Mucosa of stomach (tissue), 1 donor: Measurements from ENCODE around the gene ACTR5.

Source experiments
- H3K27me3 ChIP-seq: one replicate; pipeline ENCODE4 v1.7.0; 2013; ENCODE audit warnings: mild to moderate bottlenecking, low read length; ENCODE audit not compliant: control insufficient read depth, insufficient read depth
- H3K36me3 ChIP-seq: one replicate; pipeline ENCODE4 v1.7.0; 2013; ENCODE audit warnings: low read length; ENCODE audit not compliant: control insufficient read depth, insufficient read depth
- H3K4me1 ChIP-seq: one replicate; pipeline ENCODE4 v1.7.0; 2013; ENCODE audit warnings: mild to moderate bottlenecking, low read length; ENCODE audit not compliant: control insufficient read depth, insufficient read depth
- H3K4me3 ChIP-seq: one replicate; pipeline ENCODE4 v1.7.0; 2013; ENCODE audit warnings: low read length
- H3K9ac ChIP-seq: one replicate; pipeline ENCODE4 v1.7.0; 2013; ENCODE audit warnings: mild to moderate bottlenecking, low read length, moderate library complexity
- H3K9me3 ChIP-seq: one replicate; pipeline ENCODE4 v1.7.0; 2013; ENCODE audit warnings: mild to moderate bottlenecking, low read length, moderate library complexity; ENCODE audit not compliant: control insufficient read depth
- donor health status: Pancreatic carcinoma.

The ACTR5 gene

GRCh38 chr20:38731738-38732113 is 16.5 kb upstream of the ACTR5 start:
- H3K9me3 ChIP-seq: no peaks in the 10 kb centered on the region
- no peak overlapping the region for H3K4me3 ChIP-seq
- no peaks in the 10 kb centered on the region for H3K36me3 ChIP-seq
- H3K27me3 ChIP-seq: peaks cover 80% of the 10 kb centered on the region
- H3K4me1 ChIP-seq: peaks cover 20% of the 10 kb centered on the region
- H3K9ac ChIP-seq: no peak overlapping the region

GRCh38 chr20:38732981-38733380 is 15.3 kb upstream of the ACTR5 start:
- Histone ChIP-seq H3K4me1 (peaks cover 16% of the 10 kb centered on the region), H3K9ac (no peak overlapping the region), H3K36me3 (no peaks in the 10 kb centered on the region), H3K9me3 (no peaks in the 10 kb centered on the region), H3K27me3 (peaks cover 68% of the 10 kb centered on the region), H3K4me3 (no peak overlapping the region)

GRCh38 chr20:38735172-38735571 is 13.1 kb upstream of the ACTR5 start:
- Histone ChIP-seq H3K4me1 (peaks cover 9% of the 10 kb centered on the region), H3K9ac (no peak overlapping the region), H3K4me3 (no peak overlapping the region), H3K9me3 (no peaks in the 10 kb centered on the region), H3K36me3 (no peaks in the 10 kb centered on the region), H3K27me3 (peaks cover 49% of the 10 kb centered on the region)

- H3K36me3 ChIP-seq: no peaks in the 10 kb centered on the region
- H3K9me3 ChIP-seq: no peaks in the 10 kb centered on the region
- H3K4me3 ChIP-seq: no peak overlapping the region
- no peak overlapping the region for H3K9ac ChIP-seq
- H3K27me3 ChIP-seq: peaks cover 23% of the 10 kb centered on the region
- no peaks in the 10 kb centered on the region for H3K4me1 ChIP-seq
These were observed 10.4 kb upstream of the ACTR5 start for GRCh38 chr20:38737887-38738286.

GRCh38 chr20:38745757-38746156 is 2.5 kb upstream of the ACTR5 start:
- Histone ChIP-seq H3K4me3 (no peak overlapping the region), H3K27me3 (no peaks in the 10 kb centered on the region), H3K4me1 (peaks cover 15% of the 10 kb centered on the region), H3K9ac (no peak overlapping the region), H3K9me3 (no peaks in the 10 kb centered on the region), H3K36me3 (no peaks in the 10 kb centered on the region)

- peak overlapping the region; percentile 66 for H3K9ac ChIP-seq
- H3K27me3 ChIP-seq: no peaks in the 10 kb centered on the region
- H3K4me1 ChIP-seq: peaks cover 15% of the 10 kb centered on the region
- H3K4me3 ChIP-seq: no peak overlapping the region
- no peaks in the 10 kb centered on the region for H3K36me3 ChIP-seq
- no peaks in the 10 kb centered on the region for H3K9me3 ChIP-seq
These were observed 664 bp upstream of the ACTR5 start for GRCh38 chr20:38747495-38748096.

GRCh38 chr20:38748861-38749149 is 545 bp downstream of the ACTR5 start:
- H3K9ac ChIP-seq: peak overlapping the region; percentile 66
- H3K4me1 ChIP-seq: peaks cover 15% of the 10 kb centered on the region
- H3K27me3 ChIP-seq: no peaks in the 10 kb centered on the region
- no peaks in the 10 kb centered on the region for H3K36me3 ChIP-seq
- no peaks in the 10 kb centered on the region for H3K9me3 ChIP-seq
- H3K4me3 ChIP-seq: peak overlapping the region; percentile 77

- no peaks in the 10 kb centered on the region for H3K27me3 ChIP-seq
- peaks cover 7% of the 10 kb centered on the region for H3K36me3 ChIP-seq
- no peak overlapping the region for H3K9ac ChIP-seq
- H3K4me1 ChIP-seq: peaks cover 15% of the 10 kb centered on the region
- H3K9me3 ChIP-seq: no peaks in the 10 kb centered on the region
- H3K4me3 ChIP-seq: no peak overlapping the region
These were observed 3.2 kb downstream of the ACTR5 start for GRCh38 chr20:38751360-38751976.

- H3K9me3 ChIP-seq: no peaks in the 10 kb centered on the region
- H3K4me3 ChIP-seq: no peak overlapping the region
- H3K4me1 ChIP-seq: peaks cover 15% of the 10 kb centered on the region
- no peaks in the 10 kb centered on the region for H3K27me3 ChIP-seq
- no peak overlapping the region for H3K9ac ChIP-seq
- peaks cover 7% of the 10 kb centered on the region for H3K36me3 ChIP-seq
These were observed 3.8 kb downstream of the ACTR5 start for GRCh38 chr20:38752029-38752428.

GRCh38 chr20:38754924-38755323 is 6.7 kb downstream of the ACTR5 start:
- no peaks in the 10 kb centered on the region for H3K27me3 ChIP-seq
- no peak overlapping the region for H3K9ac ChIP-seq
- no peaks in the 10 kb centered on the region for H3K9me3 ChIP-seq
- no peak overlapping the region for H3K4me3 ChIP-seq
- no peaks in the 10 kb centered on the region for H3K4me1 ChIP-seq
- peaks cover 10% of the 10 kb centered on the region for H3K36me3 ChIP-seq

- no peak overlapping the region for H3K9ac ChIP-seq
- no peak overlapping the region for H3K4me3 ChIP-seq
- H3K36me3 ChIP-seq: peaks cover 10% of the 10 kb centered on the region
- no peaks in the 10 kb centered on the region for H3K9me3 ChIP-seq
- H3K4me1 ChIP-seq: no peaks in the 10 kb centered on the region
- no peaks in the 10 kb centered on the region for H3K27me3 ChIP-seq
These were observed 7.2 kb downstream of the ACTR5 start for GRCh38 chr20:38755324-38755910.

- no peak overlapping the region for H3K4me3 ChIP-seq
- no peak overlapping the region for H3K9ac ChIP-seq
- peaks cover 10% of the 10 kb centered on the region for H3K36me3 ChIP-seq
- H3K4me1 ChIP-seq: no peaks in the 10 kb centered on the region
- H3K9me3 ChIP-seq: no peaks in the 10 kb centered on the region
- H3K27me3 ChIP-seq: no peaks in the 10 kb centered on the region
These were observed 9.0 kb downstream of the ACTR5 start for GRCh38 chr20:38757145-38757775.
